HG03095 (cell line): ENCODE results near the gene LRPAP1.

Source experiments
- ATAC-seq: cut with Tn5 transposase; IDR thresholded peaks from one replicate; pipeline ENCODE4 v1.9.1; 2021; ENCODE audit warnings: moderate library complexity; ENCODE audit not compliant: unreplicated experiment

Gene LRPAP1

DNA sequence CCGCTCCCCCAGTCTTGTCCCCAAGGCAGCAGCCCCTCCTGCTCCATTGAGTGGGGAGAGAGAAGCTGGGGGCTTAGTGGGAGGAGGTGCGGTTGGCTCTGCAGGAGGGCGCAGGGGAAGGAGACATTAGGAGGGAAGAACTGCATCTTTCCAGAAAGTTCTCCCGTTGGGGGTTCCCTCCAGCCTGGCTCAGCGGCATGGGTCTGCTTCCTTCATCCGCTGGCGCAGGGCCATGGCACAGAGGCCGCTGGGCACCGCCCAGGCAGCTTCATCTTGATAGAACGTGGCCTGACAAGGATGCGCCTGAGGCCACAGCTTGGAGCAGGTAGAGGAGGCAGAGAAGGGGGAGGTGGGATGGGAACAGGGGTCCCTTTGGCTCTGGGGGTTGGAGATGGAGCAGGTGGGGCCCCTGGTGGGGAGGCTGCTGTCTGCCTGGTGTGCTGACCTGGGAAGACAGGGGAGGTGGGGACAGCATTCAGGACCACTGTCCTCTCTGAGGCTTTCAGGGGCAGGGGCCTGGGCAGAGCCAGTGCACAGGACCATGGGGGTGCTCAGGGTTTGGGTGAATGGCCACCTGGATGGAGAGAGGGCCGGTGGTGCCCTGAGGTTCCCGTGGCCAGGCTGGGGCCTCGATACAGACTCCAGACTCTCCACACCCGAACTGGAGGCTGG, 57.0 kb downstream of the LRPAP1 start:
- ATAC-seq = no peak

- ATAC-seq = no peak
Measured at GRCh38 chr4:3473996-3474765, 58.0 kb downstream of the LRPAP1 start.

- ATAC-seq = no peak
Measured at GRCh38 chr4:3473181-3473950, 58.9 kb downstream of the LRPAP1 start.

DNA sequence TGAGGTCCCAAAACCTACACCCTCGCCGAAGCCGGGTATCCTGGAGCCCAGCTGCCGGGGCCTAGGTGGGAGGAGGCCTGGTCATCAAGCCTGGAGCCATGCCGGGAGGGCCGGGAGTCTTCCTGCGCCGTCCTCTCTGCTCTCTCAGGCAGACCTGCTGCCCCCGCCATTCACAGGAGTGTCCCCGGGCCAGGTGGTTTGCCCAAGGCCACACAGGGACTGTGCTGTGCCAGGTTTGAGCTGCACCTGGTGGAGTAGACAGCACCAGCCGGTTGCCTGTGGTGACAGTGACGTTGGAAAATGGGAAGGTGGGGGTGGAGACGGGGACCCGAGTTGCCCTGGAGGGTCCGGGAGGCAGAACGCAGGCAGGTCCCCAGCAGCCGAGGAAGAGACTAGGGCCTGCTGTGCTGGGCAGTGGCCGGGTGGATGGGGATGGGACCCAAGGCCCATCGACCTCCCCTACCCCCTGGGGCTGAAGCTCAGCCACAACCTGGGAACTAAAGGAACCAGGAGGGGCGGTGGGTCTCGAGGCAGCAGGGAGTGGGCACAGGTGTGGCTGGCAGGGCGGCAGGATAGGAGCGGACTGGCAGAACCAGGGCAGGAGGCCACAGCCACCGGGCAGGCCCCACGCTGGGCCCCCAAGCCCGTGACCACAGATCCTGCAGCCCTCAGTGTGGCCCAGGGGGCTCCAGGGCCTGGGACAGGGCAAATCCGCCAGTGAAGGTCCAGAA, 59.6 kb downstream of the LRPAP1 start:
- ATAC-seq = no peak

- no peak for ATAC-seq
Measured at GRCh38 chr4:3471886-3472285, 60.3 kb downstream of the LRPAP1 start.

DNA sequence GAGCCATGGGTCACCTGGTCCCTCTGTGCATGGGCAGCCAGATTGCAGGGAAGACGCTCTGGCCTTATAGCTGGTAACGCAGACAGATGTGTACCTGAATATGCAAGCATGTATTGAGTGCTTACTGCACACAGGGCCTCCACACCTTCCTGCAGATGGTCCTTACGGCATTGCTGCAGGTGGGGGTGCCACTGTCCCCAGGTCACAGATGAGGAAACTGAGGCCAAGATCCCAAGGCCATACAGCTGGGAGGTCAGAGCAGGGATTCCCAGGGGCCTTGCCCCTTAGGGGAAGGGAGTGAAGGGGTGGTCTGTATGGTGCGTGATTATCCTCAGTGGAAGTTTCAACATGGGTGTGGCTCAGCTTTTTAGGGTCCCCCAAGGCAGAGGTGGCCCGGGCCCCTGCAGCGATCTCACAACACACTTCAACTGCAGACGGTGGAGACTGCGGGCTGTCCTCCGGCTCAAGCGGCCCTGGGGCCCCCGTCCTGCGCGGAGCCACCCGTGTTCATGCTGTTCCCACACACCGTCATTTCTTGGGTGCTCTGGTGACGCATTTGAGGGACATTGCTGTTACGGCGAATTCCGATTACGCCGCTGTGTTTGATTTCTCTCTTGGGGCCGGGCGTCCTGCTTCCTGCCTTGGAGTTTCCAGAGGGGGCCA, 61.0 kb downstream of the LRPAP1 start:
- no peak for ATAC-seq

DNA sequence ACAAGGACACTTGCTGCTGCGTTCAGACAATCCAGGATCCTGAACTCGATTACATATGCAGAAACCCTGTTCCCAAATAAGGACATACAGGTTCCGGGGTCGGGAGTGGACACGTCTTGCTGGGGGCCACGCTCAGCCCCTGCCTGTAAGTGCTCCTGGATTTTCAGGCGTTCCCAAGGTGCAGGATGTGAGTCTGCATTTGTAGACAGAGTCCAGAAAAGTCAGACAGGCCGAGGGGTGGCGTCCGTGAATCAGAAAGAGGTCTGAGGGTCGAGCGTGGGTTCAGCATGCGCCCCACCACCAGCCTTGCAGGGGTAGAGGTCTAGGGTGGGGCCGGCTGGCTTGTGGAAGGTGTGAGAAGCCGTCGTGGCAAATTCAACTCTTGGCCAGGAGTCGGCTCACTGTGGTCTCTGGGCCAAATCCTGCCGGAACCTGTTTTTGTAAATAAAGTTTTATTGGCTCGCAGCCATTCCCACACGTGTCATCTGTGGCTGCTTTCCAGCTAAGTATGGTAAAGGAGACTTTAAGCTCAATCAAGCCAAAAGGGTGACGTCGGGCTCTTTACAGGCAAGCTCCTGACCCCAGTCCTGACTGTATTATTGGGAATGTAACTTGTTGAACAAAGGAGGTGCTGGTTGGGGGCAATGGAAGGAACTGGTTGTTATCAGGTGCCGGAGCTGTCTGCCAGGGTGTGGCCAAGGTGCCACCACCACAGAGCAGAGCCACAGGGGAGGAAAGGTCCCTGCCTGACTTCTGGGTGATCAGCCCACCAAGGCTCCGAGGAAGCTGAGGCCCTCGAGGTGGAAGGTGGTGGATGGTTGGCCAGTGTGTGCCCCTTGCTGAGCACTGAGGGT, 61.8 kb downstream of the LRPAP1 start:
- no peak for ATAC-seq

- ATAC-seq = no peak
Measured at GRCh38 chr4:3469386-3470243, 62.6 kb downstream of the LRPAP1 start.

DNA sequence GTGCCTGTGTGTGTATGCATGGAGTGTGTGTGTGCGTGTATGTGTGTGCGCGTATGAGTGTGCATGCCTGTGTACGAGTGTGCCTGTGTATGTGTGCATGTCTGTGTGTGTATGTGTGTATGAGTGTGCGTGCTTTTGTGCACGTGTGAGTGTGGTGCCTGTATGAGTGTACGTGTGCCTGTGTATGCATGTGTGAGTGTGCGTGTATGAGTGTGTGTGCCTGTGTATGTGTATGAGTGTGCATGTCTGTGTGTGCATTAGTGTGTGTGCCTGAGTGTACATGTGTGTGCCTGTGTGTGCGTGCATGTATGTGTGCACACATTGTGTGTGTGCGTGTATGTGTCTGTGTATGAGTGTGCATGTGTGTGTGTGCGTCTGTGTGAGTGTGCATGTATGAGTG, 63.4 kb downstream of the LRPAP1 start:
- no peak for ATAC-seq

DNA sequence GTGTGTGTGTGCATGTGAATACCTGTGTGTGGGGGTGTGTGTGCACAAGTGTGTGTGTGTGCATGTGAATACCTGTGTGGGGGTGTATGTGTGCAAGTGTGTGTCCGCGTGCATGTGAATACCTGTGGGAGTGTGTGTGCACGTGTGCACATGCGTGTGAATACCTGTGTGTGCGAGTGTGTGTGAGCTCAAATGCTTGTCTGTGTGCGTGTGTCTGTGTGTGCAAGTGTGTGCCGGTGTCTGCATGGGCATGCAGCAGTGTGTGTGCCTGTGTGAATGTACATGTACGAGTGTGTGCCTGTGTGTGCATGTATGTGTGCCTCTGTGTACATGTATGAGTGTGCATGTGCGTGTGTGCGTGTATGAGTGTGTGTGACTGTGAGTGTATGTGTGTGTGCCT, 64.1 kb downstream of the LRPAP1 start:
- no peak for ATAC-seq

DNA sequence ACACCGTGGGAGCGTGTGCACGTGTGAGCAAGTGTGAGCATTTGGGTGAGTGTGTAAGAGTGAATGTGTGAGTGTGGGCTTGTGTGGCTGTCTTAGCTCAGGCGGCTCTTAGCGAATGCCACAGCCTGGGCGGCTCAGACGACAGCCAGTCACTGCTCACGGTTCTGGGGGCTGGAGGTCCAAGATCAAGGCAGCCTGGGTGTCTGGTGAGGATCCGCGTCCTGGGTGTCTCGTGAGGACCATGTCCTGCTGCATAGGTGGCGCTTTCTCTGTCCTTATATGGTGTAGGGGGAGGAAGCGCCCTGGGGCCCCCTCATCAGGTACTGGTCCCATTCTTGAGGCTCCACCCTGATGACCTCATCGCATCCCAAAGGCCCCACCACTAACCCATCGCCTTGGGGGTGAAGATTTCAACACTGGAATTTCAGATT, 64.6 kb downstream of the LRPAP1 start:
- no peak for ATAC-seq

DNA sequence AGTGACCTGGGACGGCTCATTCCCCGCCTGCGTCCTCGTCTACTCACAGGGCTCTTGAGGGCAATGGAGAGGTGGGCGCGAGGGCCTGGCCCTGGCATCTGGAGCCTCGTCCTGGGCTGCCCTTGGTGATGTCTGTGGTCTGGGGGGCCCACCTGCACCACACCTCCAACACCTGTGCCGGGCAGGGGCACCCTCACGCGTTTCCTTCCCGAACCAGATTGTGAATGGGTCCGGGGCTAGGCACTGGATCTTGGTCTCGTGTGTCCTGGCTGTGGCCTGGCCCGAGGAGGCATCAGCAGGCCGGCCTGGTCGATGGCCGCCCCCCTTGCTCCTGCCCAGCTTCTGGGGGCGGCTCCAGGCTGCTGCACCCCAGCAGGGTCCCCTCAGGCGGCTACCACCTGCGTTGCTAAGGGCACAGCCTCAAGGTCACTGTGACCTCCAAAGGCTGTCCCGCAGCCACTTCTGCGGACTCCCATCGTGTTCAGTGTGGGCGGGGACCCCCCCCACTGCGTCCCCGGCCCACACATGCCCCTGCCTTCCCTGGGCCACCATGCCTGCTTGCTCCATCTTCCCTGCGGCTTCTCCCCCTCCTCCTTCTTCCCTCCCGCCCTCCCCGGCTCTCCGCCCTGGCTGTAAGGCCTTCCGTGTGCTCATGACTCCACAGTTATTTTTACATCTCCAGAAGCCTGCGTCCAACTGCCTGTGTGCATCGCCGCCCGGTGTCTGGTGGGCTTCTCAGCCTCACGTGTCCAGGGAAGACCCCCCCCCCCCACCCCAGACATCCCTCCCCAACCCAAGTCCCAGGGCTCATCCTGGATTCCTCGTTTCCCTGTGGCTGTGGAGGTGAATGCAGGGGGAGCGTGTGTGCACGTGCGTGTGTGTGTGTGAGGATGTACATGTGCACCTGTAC, 65.3 kb downstream of the LRPAP1 start:
- no peak for ATAC-seq

GRCh38 chr4:3465698-3466671, 66.2 kb downstream of the LRPAP1 start:
- no peak for ATAC-seq

DNA sequence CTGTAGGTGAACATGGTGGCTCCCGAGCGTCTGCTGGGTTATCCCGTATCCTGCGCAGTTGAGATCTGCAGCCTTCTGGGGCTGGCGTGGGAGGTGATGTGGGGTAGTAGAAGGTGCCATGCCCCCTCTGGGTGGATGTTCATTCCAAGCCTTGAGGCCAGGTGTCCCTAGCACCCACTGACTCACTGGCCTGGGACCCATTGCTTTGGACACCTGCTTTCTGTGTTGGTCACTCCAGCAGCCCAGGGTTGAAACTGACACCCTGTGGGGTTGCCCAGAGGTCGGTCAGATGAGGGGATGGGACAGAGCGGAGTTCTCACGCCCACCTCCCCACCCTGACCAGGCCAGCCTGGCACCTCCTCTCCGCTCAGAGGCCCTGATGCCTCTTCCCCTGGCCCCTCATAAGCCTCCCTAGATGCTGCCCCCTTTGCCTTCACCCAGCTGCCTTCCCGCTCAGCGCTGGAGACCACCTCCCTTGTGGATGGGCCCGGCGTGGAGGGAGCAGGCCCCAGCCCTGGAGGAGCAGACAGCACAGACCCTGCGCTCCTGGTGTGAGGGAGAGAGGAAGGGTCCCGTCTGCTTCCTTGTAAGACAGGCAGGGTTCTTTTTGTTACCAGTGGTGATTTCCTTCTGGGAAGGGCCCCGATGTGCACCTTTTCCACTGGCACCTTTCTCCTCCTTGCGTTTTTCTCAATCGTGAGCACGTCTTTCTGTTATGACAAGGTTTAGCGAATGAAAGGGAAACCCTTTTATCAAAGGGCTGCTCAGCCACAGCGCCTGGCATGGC, 67.1 kb downstream of the LRPAP1 start:
- ATAC-seq = no peak

DNA sequence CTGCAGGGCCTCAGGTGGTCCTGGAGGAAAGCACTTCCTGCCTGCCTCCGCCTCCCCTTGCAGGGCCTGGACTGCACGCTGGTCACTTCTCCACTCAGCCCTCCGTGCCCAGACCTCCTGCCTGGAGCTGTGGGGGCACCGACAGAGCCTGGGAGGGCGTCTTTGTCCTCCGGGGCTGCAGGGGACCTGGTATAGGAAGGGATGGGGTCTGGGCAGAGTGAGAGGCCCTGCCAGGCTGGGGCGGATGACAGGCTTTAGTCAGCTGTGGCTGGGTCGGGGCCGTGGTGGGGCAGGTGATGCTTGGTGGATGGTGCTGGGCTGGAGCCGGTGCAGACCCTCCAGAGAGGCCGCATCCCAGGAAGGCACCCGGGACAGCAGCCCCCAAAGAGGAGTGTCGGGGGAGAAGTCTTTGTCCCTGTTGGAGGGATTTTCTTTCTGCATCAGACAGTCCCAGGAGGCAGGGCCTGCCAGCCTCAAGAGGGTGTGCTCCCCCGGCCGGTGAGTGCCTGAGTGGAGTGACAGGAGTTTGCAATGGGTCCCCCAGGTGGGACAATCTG, 67.8 kb downstream of the LRPAP1 start:
- no peak for ATAC-seq
